HepG2 (cell line): ENCODE measurements around the gene MYO18A. TPM values are rescaled to one million over a fixed set of nuclear protein-coding genes. Genes with fewer than 3 reads are reported as not detected.

Experiments
- CSRNP2 ChIP-seq: sonication (generic); formaldehyde crosslinking; conservative IDR thresholded peaks from 2 replicates; pipeline ENCODE4 v1.8.0; 2022; ENCODE audit warnings: low read depth, missing genetic modification reagents
- EZH2 ChIP-seq: conservative IDR thresholded peaks from 2 replicates; pipeline ENCODE4 v1.6.1; 2012; ENCODE audit warnings: mild to moderate bottlenecking, low read depth, low read length, moderate library complexity
- GABPB1 ChIP-seq: IDR thresholded peaks from 2 replicates; pipeline ENCODE4 v1.6.1; 2016; ENCODE audit warnings: mild to moderate bottlenecking, missing genetic modification reagents, moderate library complexity, missing compliant biosample characterization
- GFI1 ChIP-seq: sonication (generic); formaldehyde crosslinking; IDR thresholded peaks from 2 replicates; pipeline ENCODE4 v1.5.0; 2020; ENCODE audit warnings: missing genetic modification reagents, mild to moderate bottlenecking, borderline replicate concordance
- HES4 ChIP-seq: sonication (generic); formaldehyde crosslinking; IDR thresholded peaks from 2 replicates; pipeline ENCODE4 v1.9.0; 2021; ENCODE audit warnings: mild to moderate bottlenecking, missing genetic modification reagents, borderline replicate concordance
- PHF20 ChIP-seq: sonication (generic); formaldehyde crosslinking; IDR thresholded peaks from 2 replicates; pipeline ENCODE4 v1.5.0; 2020; ENCODE audit warnings: mild to moderate bottlenecking, missing genetic modification reagents
- RXRA ChIP-seq: sonication (generic); formaldehyde crosslinking; IDR thresholded peaks from 2 replicates; pipeline ENCODE4 v1.5.1; 2020; ENCODE audit warnings: missing genetic modification reagents
- SAP130 ChIP-seq: IDR thresholded peaks from 2 replicates; pipeline ENCODE4 v1.6.1; 2016; ENCODE audit warnings: low read depth
- TFDP1 ChIP-seq: IDR thresholded peaks from 2 replicates; pipeline ENCODE4 v1.6.1; 2016; ENCODE audit warnings: missing compliant biosample characterization, missing genetic modification reagents, borderline replicate concordance
- TOE1 ChIP-seq: sonication (generic); formaldehyde crosslinking; IDR thresholded peaks from 2 replicates; pipeline ENCODE4 v1.4.0; 2020; ENCODE audit warnings: mild to moderate bottlenecking, missing genetic modification reagents
- ZBTB8A ChIP-seq: sonication (generic); formaldehyde crosslinking; IDR thresholded peaks from 2 replicates; pipeline ENCODE4 v1.4.0; 2020; ENCODE audit warnings: mild to moderate bottlenecking, low read depth, missing genetic modification reagents, borderline replicate concordance
- ZGPAT ChIP-seq: IDR thresholded peaks from 2 replicates; pipeline ENCODE4 v1.6.1; 2016; ENCODE audit warnings: mild to moderate bottlenecking
- ZNF138 ChIP-seq: sonication (generic); formaldehyde crosslinking; IDR thresholded peaks from 2 replicates; pipeline ENCODE4 v1.5.0; 2020; ENCODE audit warnings: mild to moderate bottlenecking, low read depth, missing genetic modification reagents
- ZNF281 ChIP-seq: sonication (generic); formaldehyde crosslinking; IDR thresholded peaks from 2 replicates; pipeline ENCODE4 v1.4.0; 2020; ENCODE audit warnings: missing genetic modification reagents, borderline replicate concordance
- ZNF350 ChIP-seq: sonication (generic); formaldehyde crosslinking; IDR thresholded peaks from 2 replicates; pipeline ENCODE4 v1.4.0; 2020; ENCODE audit warnings: mild to moderate bottlenecking, low read depth, missing genetic modification reagents, borderline replicate concordance
- ZNF609 ChIP-seq: sonication (generic); formaldehyde crosslinking; IDR thresholded peaks from 2 replicates; pipeline ENCODE4 v1.4.0; 2020; ENCODE audit warnings: mild to moderate bottlenecking, missing genetic modification reagents, borderline replicate concordance
- polyA plus RNA-seq, 8 experiments: library from polyadenylated mRNA; depleted of rRNA in 3 of 8; stranded (reverse) in 7 of 8; unstranded in 1 of 8; fragments of >200 nt; fragmentation: Illumina TruSeq in 4 of 8; extraction: Trizol in 4 of 8; gene quantifications; 2 replicates each; pipeline versions ENCODE4 v1.2.1 to v1.2.3, GENCODE V29; 2011 to 2016; ENCODE audit warnings: low read depth in 4 of 8, missing spikeins in 1 of 8, mixed read lengths in 1 of 8; ENCODE audit not compliant: insufficient read depth in 1 of 8
- total RNA-seq, 5 experiments: library from RNA; depleted of rRNA; stranded (reverse); fragments of >200 nt; fragmentation: Illumina TruSeq; extraction: Trizol; gene quantifications; 2 replicates each; pipeline ENCODE4 v1.2.3, GENCODE V29; 2016; ENCODE audit warnings: low read depth in 1 of 5

Gene MYO18A
- total and polyA plus RNA-seq, 2 of the 13 experiments (the other 11 are each of a cell fraction or from before 2014, with no cell fraction given): 16.8 to 24.8 TPM

GRCh38 chr17:29155227-29155965, 24.8 kb downstream of the MYO18A start (continued):
- TF ChIP-seq GFI1 (CRISPR knock-in tag) (peak; percentile 57; the same call in 1 of the 2 replicates), EZH2 (no peak), TOE1 (CRISPR knock-in tag) (no peak), HES4 (no peak), ZNF609 (CRISPR knock-in tag) (peak; percentile 55), CSRNP2 (no peak), SAP130 (CRISPR knock-in tag) (peak; percentile 89), RXRA (CRISPR knock-in tag) (peak; percentile 83), GABPB1 (peak; percentile 67; the same call in 1 of the 2 replicates), PHF20 (no peak; the same call in 1 of the 2 replicates), TFDP1 (0 out of 2 replicates have a peak, but pooled peaks have one; percentile 15), ZNF281 (0 out of 2 replicates have a peak, but pooled peaks have one; percentile 7), ZNF350 (CRISPR knock-in tag) (peak; percentile 65), ZGPAT (CRISPR knock-in tag) (peak; percentile 39; the same call in 1 of the 2 replicates), ZNF138 (no peak), ZBTB8A (CRISPR knock-in tag) (no peak)
